Testis (tissue), 3 donors: ENCODE measurements around the gene SHANK2. TPM values are rescaled to one million over a fixed set of nuclear protein-coding genes. Genes with fewer than 3 reads are reported as not detected.

Source experiments
- DNase-seq: peaks from one replicate; pipeline ENCODE4 v3.0.0-alpha.2; 2019
- H3K27ac ChIP-seq, 2 donors: fragments of 200-600 bp; sonication (generic); one replicate each; pipeline ENCODE4 v1.5.1; 2019
- H3K27me3 ChIP-seq: fragments of 200-600 bp; sonication (generic); one replicate; pipeline ENCODE4 v1.5.1; 2019
- H3K36me3 ChIP-seq: fragments of 200-600 bp; sonication (generic); one replicate; pipeline ENCODE4 v1.5.1; 2017; ENCODE audit warnings: low read depth; ENCODE audit errors: missing control alignments
- H3K4me1 ChIP-seq: fragments of 200-600 bp; sonication (generic); one replicate; pipeline ENCODE4 v1.5.1; 2019
- H3K4me3 ChIP-seq, 2 donors: fragments of 200-600 bp; sonication (generic); one replicate each; pipeline ENCODE4 v1.5.1; 2017 to 2019
- H3K9me3 ChIP-seq: fragments of 200-600 bp; sonication (generic); one replicate; pipeline ENCODE4 v1.5.1; 2017
- POLR2A ChIP-seq: fragments of 450-650 bp; IDR thresholded peaks from one replicate; pipeline ENCODE4 v1.6.1; 2017; ENCODE audit warnings: antibody characterized with exemption, mild to moderate bottlenecking, moderate library complexity
- WGBS, 2 donors: methylation state at CpG; one replicate each; pipeline ENCODE4 v1.1.5; 2018; 5-methylcytosine and 5-hydroxymethylcytosine counted together
- intact Hi-C: fragments of 100-400 bp; cut with DNase I; formaldehyde crosslinking; loops from one replicate; pipeline ENCODE4 v1.15.1; 2023; ENCODE audit warnings: low total_unique reads
- polyA plus RNA-seq: library from polyadenylated mRNA; stranded (reverse); fragments of 350-450 nt; fragmentation: Illumina TruSeq; extraction: RNeasy Lipid Tissue Mini Kit (QIAGEN cat#74804); gene quantifications from one replicate; pipeline ENCODE4 v1.2.3, GENCODE V29; 2014; ENCODE audit warnings: low read depth, low replicate concordance; ENCODE audit not compliant: insufficient read depth
- total RNA-seq, 2 donors: library from RNA; depleted of rRNA; stranded (reverse); fragments of >200 nt; gene quantifications; one replicate each; pipeline ENCODE4 v1.2.3, GENCODE V29; 2016
- TF ChIP-seq, protein P1 (sequence below), 3 experiments: fragments of 450-650 bp in 2 of 3; fragments of 200-600 bp in 1 of 3; sonication (generic) in 1 of 3; IDR thresholded peaks; one replicate each; pipeline ENCODE4 v1.5.1; 2016 to 2019; ENCODE audit warnings: antibody characterized with exemption in 3 of 3, mild to moderate bottlenecking in 2 of 3, moderate library complexity in 1 of 3

Gene SHANK2
- total and polyA plus RNA-seq, 3 donors from 2014 or later: 4.3 to 13.9 (median 8.0) TPM

DNA sequence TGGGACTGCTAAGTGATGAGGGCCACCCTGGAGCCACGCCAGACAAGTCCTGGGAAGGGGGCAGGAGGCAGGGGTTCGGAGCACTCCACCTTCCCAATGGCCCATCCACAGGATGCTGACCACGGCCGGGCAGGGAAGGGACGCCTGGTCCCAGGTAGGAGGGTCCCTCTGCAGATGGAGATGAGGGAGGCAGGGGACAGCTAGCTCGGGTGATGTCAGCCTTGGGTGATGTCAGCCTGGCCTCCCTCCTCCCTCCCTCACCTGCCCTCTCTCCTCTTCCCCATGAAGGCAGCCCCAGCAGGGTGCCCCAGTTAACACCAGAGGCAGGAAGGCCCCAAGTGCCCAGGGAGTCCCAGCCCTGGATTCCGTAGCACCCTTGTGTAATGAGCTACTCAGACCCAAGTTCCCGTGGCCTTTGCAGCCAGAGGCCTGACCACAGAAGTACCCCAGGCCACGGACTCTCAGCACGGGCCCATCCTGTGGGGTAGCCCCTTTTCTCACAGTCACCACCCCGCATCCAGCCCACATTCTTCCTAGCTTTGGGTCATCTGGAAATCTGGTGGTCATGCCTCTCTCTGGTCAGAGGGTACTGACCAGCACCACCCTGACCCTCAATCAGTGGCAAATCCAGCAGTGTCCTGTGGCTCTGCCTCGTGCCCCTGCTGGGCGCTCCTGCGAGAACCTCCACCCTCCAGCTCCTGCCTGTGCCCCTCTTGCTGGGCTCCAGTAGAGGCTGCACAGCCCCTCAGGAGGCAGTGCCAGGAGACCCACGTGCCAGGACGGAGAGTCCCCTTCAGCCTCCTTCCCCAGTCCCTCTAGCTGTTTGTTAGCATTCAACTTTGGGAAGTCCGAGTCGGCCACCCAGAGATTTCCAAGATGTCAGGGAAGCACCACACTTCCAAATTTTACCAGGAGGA lies 47.4 kb downstream of the SHANK2 start:
- no peak for DNase-seq
- Histone ChIP-seq H3K9me3 (no peaks in the 10 kb centered on the region), H3K36me3 (no peaks in the 10 kb centered on the region), H3K27ac (no peak overlapping the region), H3K4me1 (no peaks in the 10 kb centered on the region), H3K4me3 (no peak overlapping the region), H3K27me3 (no peaks in the 10 kb centered on the region)
- intact Hi-C loops: no loop called here
- 74 to 91% methylated on average over 6 to 18 of the region's 18 CpGs for WGBS, 2 donors
- TF ChIP-seq, protein P1, sequence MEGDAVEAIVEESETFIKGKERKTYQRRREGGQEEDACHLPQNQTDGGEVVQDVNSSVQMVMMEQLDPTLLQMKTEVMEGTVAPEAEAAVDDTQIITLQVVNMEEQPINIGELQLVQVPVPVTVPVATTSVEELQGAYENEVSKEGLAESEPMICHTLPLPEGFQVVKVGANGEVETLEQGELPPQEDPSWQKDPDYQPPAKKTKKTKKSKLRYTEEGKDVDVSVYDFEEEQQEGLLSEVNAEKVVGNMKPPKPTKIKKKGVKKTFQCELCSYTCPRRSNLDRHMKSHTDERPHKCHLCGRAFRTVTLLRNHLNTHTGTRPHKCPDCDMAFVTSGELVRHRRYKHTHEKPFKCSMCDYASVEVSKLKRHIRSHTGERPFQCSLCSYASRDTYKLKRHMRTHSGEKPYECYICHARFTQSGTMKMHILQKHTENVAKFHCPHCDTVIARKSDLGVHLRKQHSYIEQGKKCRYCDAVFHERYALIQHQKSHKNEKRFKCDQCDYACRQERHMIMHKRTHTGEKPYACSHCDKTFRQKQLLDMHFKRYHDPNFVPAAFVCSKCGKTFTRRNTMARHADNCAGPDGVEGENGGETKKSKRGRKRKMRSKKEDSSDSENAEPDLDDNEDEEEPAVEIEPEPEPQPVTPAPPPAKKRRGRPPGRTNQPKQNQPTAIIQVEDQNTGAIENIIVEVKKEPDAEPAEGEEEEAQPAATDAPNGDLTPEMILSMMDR (IDR thresholded peaks at IDR 0.05): no peak
- TF ChIP-seq POLR2A: no peak

DNA sequence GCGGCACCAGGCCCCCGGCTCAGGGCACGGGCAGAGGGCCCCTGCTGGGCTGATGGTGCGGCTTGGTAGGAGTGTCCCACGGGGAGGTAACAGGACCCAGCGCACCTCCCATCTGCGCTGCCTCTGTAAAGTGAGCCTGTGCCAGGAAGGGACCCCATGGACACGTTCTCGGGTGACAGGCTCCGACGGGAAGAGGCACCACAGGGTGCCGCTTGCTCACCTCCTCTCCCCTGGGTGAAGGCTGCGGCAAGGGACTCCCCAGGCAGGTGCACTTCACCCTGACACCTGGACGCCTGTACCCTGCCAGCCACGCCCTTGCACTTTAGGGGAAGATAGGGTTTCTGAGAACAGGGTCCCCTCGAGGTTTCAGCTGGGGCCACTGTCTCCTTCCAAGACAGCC lies 48.1 kb downstream of the SHANK2 start:
- no peak for DNase-seq
- intact Hi-C loops: no loop called here
- Histone ChIP-seq H3K27me3 (no peaks in the 10 kb centered on the region), H3K4me1 (no peaks in the 10 kb centered on the region), H3K9me3 (no peaks in the 10 kb centered on the region), H3K4me3 (no peak overlapping the region), H3K36me3 (no peaks in the 10 kb centered on the region), H3K27ac (no peak overlapping the region)
- no peak for TF ChIP-seq POLR2A
- TF ChIP-seq, protein P1 (IDR thresholded peaks at IDR 0.05): no peak
- 85 to 91% methylated on average over 9 to 16 of the region's 16 CpGs for WGBS, 2 donors

DNA sequence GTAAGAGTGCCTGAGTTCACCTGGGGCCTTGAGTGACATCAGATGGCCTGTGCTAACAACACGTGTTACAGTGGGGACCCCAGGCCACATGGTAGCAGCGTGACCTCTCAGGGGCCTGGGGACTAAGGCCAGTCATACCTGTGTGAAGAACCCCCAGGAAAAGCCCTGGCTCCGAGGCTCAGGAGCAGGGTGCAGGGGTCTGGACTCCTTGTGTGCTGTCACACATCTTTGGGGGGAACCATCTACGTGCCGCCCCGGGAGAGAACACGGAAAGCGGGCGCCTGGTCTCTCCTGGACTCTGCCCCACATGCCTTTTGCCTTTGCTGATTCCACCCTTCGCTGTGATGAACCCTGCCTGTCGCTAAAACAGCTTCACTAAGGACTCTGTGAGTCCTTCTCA lies 48.7 kb downstream of the SHANK2 start:
- Histone ChIP-seq H3K27ac (no peak overlapping the region), H3K9me3 (no peaks in the 10 kb centered on the region), H3K4me3 (no peak overlapping the region), H3K36me3 (no peaks in the 10 kb centered on the region), H3K4me1 (no peaks in the 10 kb centered on the region), H3K27me3 (no peaks in the 10 kb centered on the region)
- TF ChIP-seq POLR2A: no peak
- TF ChIP-seq, protein P1 (IDR thresholded peaks at IDR 0.05): no peak
- WGBS, 2 donors: 93 to 94% methylated on average over 11 of the region's 11 CpGs
- intact Hi-C loops: no loop called here
- no peak for DNase-seq

DNA sequence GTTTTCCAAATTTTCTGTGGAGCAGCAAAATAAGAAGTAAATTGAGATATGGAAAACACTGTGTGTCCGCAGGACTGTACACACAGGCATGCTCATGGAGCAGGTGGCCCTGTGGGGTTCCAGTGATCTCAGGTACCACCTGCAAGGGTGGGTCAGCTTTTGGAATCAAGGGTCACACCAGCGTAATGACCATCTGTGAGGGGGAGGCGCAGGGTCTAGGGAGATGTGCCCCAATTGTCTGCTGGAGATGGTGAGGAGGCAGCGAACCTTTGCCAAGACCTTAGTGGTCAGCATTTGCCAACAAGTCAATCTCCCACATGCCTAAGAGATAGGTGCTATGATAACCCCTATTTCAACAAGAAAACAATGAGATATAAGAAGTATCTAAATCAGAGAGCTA lies 49.4 kb downstream of the SHANK2 start:
- no peaks in the 10 kb centered on the region for H3K4me1 ChIP-seq
- no peak for TF ChIP-seq POLR2A
- TF ChIP-seq, protein P1 (IDR thresholded peaks at IDR 0.05): no peak
- WGBS, 2 donors: 92 to 95% methylated on average over 4 of the region's 4 CpGs
- H3K27me3 ChIP-seq: no peaks in the 10 kb centered on the region
- H3K36me3 ChIP-seq: no peaks in the 10 kb centered on the region
- intact Hi-C loops: no loop called here
- no peaks in the 10 kb centered on the region for H3K9me3 ChIP-seq
- no peak overlapping the region for H3K27ac ChIP-seq
- no peak for DNase-seq
- H3K4me3 ChIP-seq: no peak overlapping the region

DNA sequence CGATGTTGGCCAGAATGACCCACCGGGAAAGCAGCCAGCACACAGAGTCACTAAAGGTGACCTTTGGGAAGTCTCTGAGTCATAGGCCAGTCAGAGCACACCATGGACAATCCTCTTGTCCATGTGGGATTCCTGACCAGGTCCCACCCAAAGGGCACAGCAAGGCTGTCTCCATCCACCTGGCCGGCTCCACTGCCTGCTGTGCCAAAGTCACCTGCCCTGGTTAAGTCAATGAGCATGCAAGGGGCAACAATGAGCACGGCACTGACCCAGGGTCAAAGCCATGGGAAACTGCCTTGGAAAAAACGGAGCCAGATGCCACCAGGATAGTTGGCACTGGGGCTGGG lies 49.8 kb downstream of the SHANK2 start:
- DNase-seq: no peak
- H3K27ac ChIP-seq: no peak overlapping the region
- no peaks in the 10 kb centered on the region for H3K4me1 ChIP-seq
- WGBS, 2 donors: 91% methylated on average over 3 to 5 of the region's 5 CpGs
- H3K9me3 ChIP-seq: no peaks in the 10 kb centered on the region
- no peaks in the 10 kb centered on the region for H3K27me3 ChIP-seq
- H3K4me3 ChIP-seq: no peak overlapping the region
- no peaks in the 10 kb centered on the region for H3K36me3 ChIP-seq
- intact Hi-C loops: no loop called here
- TF ChIP-seq, protein P1 (IDR thresholded peaks at IDR 0.05): no peak
- no peak for TF ChIP-seq POLR2A
